NCI-H1048 (cell line): ENCODE data around the gene GLMP.
A peak's percentile ranks its signal among the peaks of the same experiment; 100 is the strongest.
"Not testable (repeated sequence)": the region's sequence is repeated elsewhere in the genome, so short reads cannot be mapped to it uniquely, and the experiment has no call there.

Experiments
- DNase-seq: peaks from one replicate; lab custom pipeline; 2025; lab: John Stamatoyannopoulos, UW

GLMP gene

GRCh38 chr1:156295391-156295947 is at the start of gene GLMP:
GLMP (minus strand) TSS chr1:156295679; CDS start chr1:156295645, 34 bp downstream.
- peak; percentile 38 for DNase-seq

- DNase-seq: no peak
These were observed 48.9 kb upstream of the GLMP start for GRCh38 chr1:156344409-156344808.

- DNase-seq: no peak
These were observed 46.9 kb upstream of the GLMP start for GRCh38 chr1:156342166-156342955.

- peak; percentile 99 for DNase-seq
These were observed 42.9 kb upstream of the GLMP start, which contains the start of the genes CCT3 and TSACC for GRCh38 chr1:156338180-156338976. CCT3 (minus strand) TSS chr1:156338292; CDS start chr1:156338184, 108 bp downstream. TSACC (plus strand) TSS chr1:156338526; CDS start chr1:156339758, 1,232 bp downstream.

- DNase-seq: no peak
These were observed 42.4 kb upstream of the GLMP start for GRCh38 chr1:156337888-156338179.

GRCh38 chr1:156337052-156337887 is 41.8 kb upstream of the GLMP start:
- DNase-seq: no peak

- no peak for DNase-seq
These were observed 40.8 kb upstream of the GLMP start for GRCh38 chr1:156336242-156336641.

- not testable (repeated sequence) for DNase-seq
These were observed 27.7 kb upstream of the GLMP start for GRCh38 chr1:156323179-156323578.

GRCh38 chr1:156320560-156320959 is 25.1 kb upstream of the GLMP start:
- no peak for DNase-seq

- peak; percentile 41 for DNase-seq
These were observed 24.2 kb upstream of the GLMP start for GRCh38 chr1:156319664-156320063.

GRCh38 chr1:156316909-156317308 is 21.4 kb upstream of the GLMP start:
- DNase-seq: no peak

- DNase-seq: no peak
These were observed 15.5 kb upstream of the GLMP start for GRCh38 chr1:156310962-156311361.

- DNase-seq: no peak
These were observed 12.6 kb upstream of the GLMP start for GRCh38 chr1:156308078-156308477.

- DNase-seq: no peak
These were observed 9.7 kb upstream of the GLMP start for GRCh38 chr1:156305215-156305614.

- no peak for DNase-seq
These were observed 7.8 kb upstream of the GLMP start for GRCh38 chr1:156303241-156303640.

GRCh38 chr1:156298852-156299357 is 3.4 kb upstream of the GLMP start, which contains the start of gene VHLL:
VHLL (minus strand) TSS chr1:156299307; CDS start chr1:156299189, 118 bp downstream.
- DNase-seq: no peak

GRCh38 chr1:156293895-156294294 is 1.6 kb downstream of the GLMP start:
- DNase-seq: no peak

- no peak for DNase-seq
These were observed 2.4 kb downstream of the GLMP start for GRCh38 chr1:156293098-156293434.

GRCh38 chr1:156291226-156292061 is 4.0 kb downstream of the GLMP start:
- DNase-seq: peak; percentile 24

GRCh38 chr1:156289857-156290256 is 5.6 kb downstream of the GLMP start:
- DNase-seq: no peak

- no peak for DNase-seq
These were observed 9.4 kb downstream of the GLMP start for GRCh38 chr1:156286061-156286460.
